AG10803 (cell line): ENCODE measurements around the gene RRP15.

Experiments used
- DNase-seq: peaks from one replicate; pipeline ENCODE4 v3.0.0; 2010; ENCODE audit warnings: low read depth
- H3K4me3 ChIP-seq: 2 replicates; pipeline ENCODE4 v1.5.1; 2011; ENCODE audit warnings: mild to moderate bottlenecking, low read length, control low read depth
- CTCF ChIP-seq: conservative IDR thresholded peaks from 2 replicates; pipeline ENCODE4 v1.5.1; 2011; ENCODE audit warnings: mild to moderate bottlenecking, low read length, control low read depth, inconsistent platforms

Gene RRP15

DNA sequence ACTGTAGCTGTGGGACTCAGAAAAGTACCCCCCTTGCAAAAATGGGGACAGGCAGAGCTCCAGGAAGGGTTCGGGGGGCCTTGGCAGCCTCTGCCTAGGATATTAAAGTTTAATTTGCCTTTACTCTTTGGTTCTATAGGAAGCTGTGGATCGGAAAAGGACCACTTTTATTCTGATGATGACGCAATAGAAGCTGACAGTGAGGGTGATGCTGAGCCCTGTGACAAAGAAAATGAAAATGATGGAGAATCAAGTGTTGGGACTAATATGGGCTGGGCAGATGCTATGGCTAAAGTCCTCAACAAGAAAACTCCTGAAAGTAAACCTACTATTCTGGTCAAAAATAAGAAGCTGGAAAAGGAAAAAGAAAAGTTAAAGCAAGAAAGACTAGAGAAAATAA, 17.1 kb downstream of the RRP15 start:
- H3K4me3 ChIP-seq: no peak overlapping the region
- no peak for TF ChIP-seq CTCF
- DNase-seq: no peak

- no peak for DNase-seq
- no peak for TF ChIP-seq CTCF
- no peak overlapping the region for H3K4me3 ChIP-seq
These were observed 18.2 kb downstream of the RRP15 start for GRCh38 chr1:218303176-218303879.

DNA sequence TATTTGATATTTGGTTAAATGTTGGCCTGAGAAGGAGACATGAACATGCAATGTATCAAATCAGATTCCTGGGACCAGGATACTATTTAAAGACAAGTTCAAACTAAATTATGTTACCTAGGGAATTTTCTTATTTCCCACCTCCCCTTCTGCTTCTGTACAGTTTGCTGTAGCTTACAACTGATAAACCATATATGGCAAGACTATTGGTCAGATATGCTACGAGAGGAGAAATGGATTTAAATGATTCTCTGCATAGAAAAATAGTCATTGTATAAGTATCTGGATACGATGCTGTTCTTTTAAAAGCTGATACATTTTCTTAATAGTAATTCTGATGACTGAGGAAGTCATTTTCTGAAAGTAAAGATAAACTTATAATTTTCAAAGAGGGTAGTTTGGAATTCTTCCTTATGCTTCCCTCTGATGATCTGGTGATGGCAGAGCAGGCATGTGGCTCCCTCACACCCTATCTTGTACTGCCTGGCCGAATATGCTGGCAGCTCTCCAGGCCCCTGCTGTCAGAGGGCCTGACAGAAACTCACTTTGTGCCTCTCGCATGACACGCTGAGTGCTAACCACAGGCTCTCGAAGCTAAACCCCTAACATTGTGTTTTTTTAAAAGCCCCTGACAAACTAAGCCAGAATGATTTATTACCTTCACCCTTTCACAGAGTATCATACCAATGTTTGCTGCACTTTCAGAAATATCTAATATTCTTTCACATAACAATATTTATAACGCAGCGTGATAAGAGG, 19.4 kb downstream of the RRP15 start:
- no peak for DNase-seq
- no peak overlapping the region for H3K4me3 ChIP-seq
- no peak for TF ChIP-seq CTCF

DNA sequence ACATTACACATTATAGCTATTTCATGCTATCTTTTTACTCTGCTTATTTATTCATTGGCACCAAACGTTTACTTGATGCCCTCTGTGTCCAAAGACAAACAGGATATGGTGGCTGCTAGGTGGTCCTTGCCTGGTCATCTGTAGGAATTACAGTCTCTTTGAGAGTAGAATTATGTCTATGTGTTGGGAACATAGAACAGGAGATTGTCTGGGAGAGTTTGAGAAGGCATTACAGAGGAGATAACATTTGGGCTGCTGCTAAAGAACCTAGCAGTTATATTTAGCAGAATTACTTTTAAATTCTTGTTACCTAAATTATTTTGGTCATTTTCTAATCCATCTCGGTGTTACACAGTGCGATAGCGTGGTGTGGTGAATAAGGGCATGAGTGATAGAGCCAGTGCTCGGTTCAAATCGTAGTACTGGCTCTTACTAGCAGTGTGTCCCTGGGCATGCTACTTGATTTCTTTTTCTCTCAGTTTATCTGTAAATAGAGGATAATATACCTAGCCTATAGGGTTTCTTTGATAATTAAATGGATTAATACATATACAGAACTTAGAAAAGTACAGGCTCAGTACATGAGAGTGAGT, 20.5 kb downstream of the RRP15 start:
- no peak for DNase-seq
- TF ChIP-seq CTCF: no peak
- no peak overlapping the region for H3K4me3 ChIP-seq

- H3K4me3 ChIP-seq: no peak overlapping the region
- no peak for DNase-seq
- TF ChIP-seq CTCF: no peak
These were observed 27.4 kb downstream of the RRP15 start for GRCh38 chr1:218312509-218312908.

GRCh38 chr1:218314316-218314715, 29.2 kb downstream of the RRP15 start:
- TF ChIP-seq CTCF: no peak

More at GRCh38 chr1:218314316-218314715, 29.2 kb downstream of the RRP15 start:
- no peak overlapping the region for H3K4me3 ChIP-seq
- DNase-seq: no peak
